ENCODE data around the gene LCN15. TPM values are rescaled to one million over a fixed set of nuclear protein-coding genes. Genes with fewer than 3 reads are reported as not detected.
"Not testable (repeated sequence)": the region's sequence is repeated elsewhere in the genome, so short reads cannot be mapped to it uniquely, and the experiment has no call there.

LCN15 gene
- total RNA-seq, 4 donors from 2014 or later, result not detected

GRCh38 chr9:136712690-136713544 lies 51.4 kb downstream of the LCN15 start:
- no peaks in the 10 kb centered on the region for H3K27me3 ChIP-seq
- peak overlapping the region; percentile 36 to 53 for H3K4me3 ChIP-seq
- H3K27ac ChIP-seq, result peak overlapping the region; percentile 64 to 66
- H3K4me1 ChIP-seq, result peaks cover 0 to 7% of the 10 kb centered on the region in 2 donors
- no peaks in the 10 kb centered on the region for H3K36me3 ChIP-seq
- TF ChIP-seq POLR2A (IDR thresholded peaks at IDR 0.05), result no peak
- TF ChIP-seq, protein P1, sequence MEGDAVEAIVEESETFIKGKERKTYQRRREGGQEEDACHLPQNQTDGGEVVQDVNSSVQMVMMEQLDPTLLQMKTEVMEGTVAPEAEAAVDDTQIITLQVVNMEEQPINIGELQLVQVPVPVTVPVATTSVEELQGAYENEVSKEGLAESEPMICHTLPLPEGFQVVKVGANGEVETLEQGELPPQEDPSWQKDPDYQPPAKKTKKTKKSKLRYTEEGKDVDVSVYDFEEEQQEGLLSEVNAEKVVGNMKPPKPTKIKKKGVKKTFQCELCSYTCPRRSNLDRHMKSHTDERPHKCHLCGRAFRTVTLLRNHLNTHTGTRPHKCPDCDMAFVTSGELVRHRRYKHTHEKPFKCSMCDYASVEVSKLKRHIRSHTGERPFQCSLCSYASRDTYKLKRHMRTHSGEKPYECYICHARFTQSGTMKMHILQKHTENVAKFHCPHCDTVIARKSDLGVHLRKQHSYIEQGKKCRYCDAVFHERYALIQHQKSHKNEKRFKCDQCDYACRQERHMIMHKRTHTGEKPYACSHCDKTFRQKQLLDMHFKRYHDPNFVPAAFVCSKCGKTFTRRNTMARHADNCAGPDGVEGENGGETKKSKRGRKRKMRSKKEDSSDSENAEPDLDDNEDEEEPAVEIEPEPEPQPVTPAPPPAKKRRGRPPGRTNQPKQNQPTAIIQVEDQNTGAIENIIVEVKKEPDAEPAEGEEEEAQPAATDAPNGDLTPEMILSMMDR (IDR thresholded peaks at IDR 0.05), result no peak
- intact Hi-C loops (cut with DNase I; ENCODE audit: low total_unique reads), result no loop called here
- H3K9me3 ChIP-seq, result no peaks in the 10 kb centered on the region
- no peak for DNase-seq

DNA sequence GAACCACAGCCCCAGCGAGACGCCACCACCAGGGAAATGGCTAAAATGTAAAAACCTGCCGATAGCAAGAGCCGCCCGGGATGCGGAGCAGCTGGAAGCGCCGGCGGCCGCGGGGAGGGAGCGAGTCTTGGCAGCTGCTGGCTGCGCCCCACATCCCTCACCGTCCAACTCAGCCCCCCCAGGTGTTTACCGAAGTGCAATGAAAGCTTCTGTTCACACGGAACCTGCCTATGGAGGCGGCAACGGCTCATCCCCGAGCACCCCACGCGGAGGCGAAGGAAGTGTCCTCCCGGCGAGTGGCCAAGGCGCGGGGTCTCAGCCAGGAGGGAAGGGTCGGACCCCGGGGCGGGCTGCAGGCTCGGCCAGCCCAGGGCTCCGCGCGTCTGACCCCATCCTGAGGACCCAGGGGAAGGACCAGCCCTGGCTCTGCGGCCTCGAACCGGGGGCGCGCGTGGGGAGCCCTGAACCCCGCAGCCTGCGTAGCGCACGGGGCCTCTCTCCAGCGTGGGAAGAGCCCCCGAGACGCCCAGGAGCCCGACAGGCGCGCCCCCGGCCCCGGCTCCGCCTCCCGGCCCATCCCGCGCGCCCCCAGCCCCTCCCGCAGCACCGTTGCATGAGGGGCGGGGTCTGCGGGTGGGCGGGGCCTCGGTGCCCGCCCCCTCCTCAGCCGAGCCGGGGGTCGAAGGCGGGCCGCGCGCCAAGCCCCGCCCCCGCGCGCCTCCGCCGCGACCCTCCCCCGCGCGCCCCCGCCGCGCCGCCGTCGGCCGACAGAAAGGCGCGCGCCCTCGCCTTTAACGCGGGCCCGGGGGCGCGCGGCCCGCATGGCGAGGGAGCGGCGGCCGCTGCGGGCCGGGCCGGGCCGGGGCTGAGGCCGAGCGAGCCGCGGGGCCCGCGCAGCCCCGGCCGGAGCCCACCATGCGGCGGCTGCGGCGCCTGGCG lies 52.3 kb downstream of the LCN15 start, which contains the start of gene DIPK1B:
TSS of gene DIPK1B (plus strand) at position 822 of the 939 bp plus-strand sequence. CDS start at position 916, 94 bp downstream.
- peak within 1 kb of the TSS; percentile 64 to 66 for H3K27ac ChIP-seq
- H3K27me3 ChIP-seq, result no peaks in the 10 kb centered on the region
- TF ChIP-seq, protein P1 (IDR thresholded peaks at IDR 0.05), result no peak
- TF ChIP-seq POLR2A (IDR thresholded peaks at IDR 0.05), result no peak
- intact Hi-C loops (cut with DNase I; ENCODE audit: low total_unique reads), result no loop called here
- DNase-seq, result no peak
- peaks cover 0 to 7% of the 10 kb centered on the region in 2 donors for H3K4me1 ChIP-seq
- no peaks in the 10 kb centered on the region for H3K36me3 ChIP-seq
- H3K9me3 ChIP-seq, result no peaks in the 10 kb centered on the region
- peak within 1 kb of the TSS; percentile 36 to 53 for H3K4me3 ChIP-seq

- DNase-seq, result peak in 1 of 2 donors; percentile 55
- peak overlapping the region in 1 of 2 donors; percentile 22 for H3K27ac ChIP-seq
- H3K36me3 ChIP-seq; H3K4me1 ChIP-seq; H3K9me3 ChIP-seq; H3K27me3 ChIP-seq; H3K4me3 ChIP-seq; intact Hi-C loops (cut with DNase I; ENCODE audit: low total_unique reads): not testable (repeated sequence)
Measured at GRCh38 chr9:136711219-136711648, 53.1 kb downstream of the LCN15 start.

- DNase-seq, result no peak
- H3K4me3 ChIP-seq, result no peak overlapping the region
- no peak for TF ChIP-seq POLR2A (IDR thresholded peaks at IDR 0.05)
- H3K27me3 ChIP-seq, result no peaks in the 10 kb centered on the region
- H3K9me3 ChIP-seq, result no peaks in the 10 kb centered on the region
- H3K27ac ChIP-seq, result peak overlapping the region in 1 of 2 donors; percentile 22
- H3K36me3 ChIP-seq, result no peaks in the 10 kb centered on the region
- H3K4me1 ChIP-seq, result peaks cover 0 to 7% of the 10 kb centered on the region in 2 donors
- intact Hi-C loops (cut with DNase I; ENCODE audit: low total_unique reads), result no loop called here
Measured at GRCh38 chr9:136710543-136710942, 53.8 kb downstream of the LCN15 start.

Small RNA genes within 50 kb of the gene (microRNA-seq; reads per million reads assigned to microRNA genes)
- gene MIR6722 (ENCODE audit: borderline microRNAs expressed, borderline replicate concordance), result not detected

Small RNA genes within 50 kb of the gene (small RNA-seq; reads per million reads assigned to genes)
- gene AL355987.2 (not detected), gene ATP6V1G1P3 (not detected), gene MIR6722 (not detected)

Other genes with a start within 250 kb of the LCN15 start
- 100 to 1,000 TPM in 1 of 4 donors, 10 to 100 TPM in 3; 19.7 to 109 (median 35.6) TPM for gene NOTCH1, start 218.5 kb downstream of the LCN15 start, total RNA-seq
- gene EGFL7, start 101.6 kb downstream of the LCN15 start, total RNA-seq, result 1,000 to 10,000 TPM in 1 of 4 donors, 100 to 1,000 TPM in 3; 119 to 1,791 (median 307) TPM
- 10 to 100 TPM; 22.7 to 45.1 (median 38.6) TPM for gene AGPAT2, start 77.1 kb downstream of the LCN15 start, total RNA-seq
- 10 to 100 TPM in 3 of 4 donors, 1 to 10 TPM in 1; 3.2 to 26.3 (median 21.0) TPM for gene DIPK1B, start 51.9 kb downstream of the LCN15 start, total RNA-seq
- 10 to 100 TPM in 3 of 4 donors, under 1 TPM in 1; 0.55 to 81.4 (median 20.4) TPM for gene LCN10, start 21.6 kb downstream of the LCN15 start, total RNA-seq
- gene LCN6, start 16.0 kb downstream of the LCN15 start, total RNA-seq, result 100 to 1,000 TPM in 2 of 4 donors, 10 to 100 TPM in 1, 1 to 10 TPM in 1; 1.2 to 164 (median 89.7) TPM
- gene LCN8, start 6.3 kb downstream of the LCN15 start, total RNA-seq, result under 1 TPM in 1 of 4 donors, not detected in 3; 0.27 TPM
- 10 to 100 TPM in 3 of 4 donors, 1 to 10 TPM in 1; 3.5 to 48.9 (median 32.0) TPM for gene TMEM141, start 26.8 kb upstream of the LCN15 start, total RNA-seq
- gene CCDC183, start 31.8 kb upstream of the LCN15 start, total RNA-seq, result 1 to 10 TPM in 2 of 4 donors, not detected in 2; 2.0 TPM
- gene RABL6, start 43.4 kb upstream of the LCN15 start, total RNA-seq, result 10 to 100 TPM; 28.8 to 57.9 (median 39.6) TPM
- 1 to 10 TPM in 3 of 4 donors, not detected in 1; 1.3 to 3.6 (median 3.6) TPM for gene AJM1, start 78.0 kb upstream of the LCN15 start, total RNA-seq
- gene PHPT1, start 84.9 kb upstream of the LCN15 start, total RNA-seq, result 10 to 100 TPM; 12.4 to 55.5 (median 31.4) TPM
- 1 to 10 TPM in 2 of 4 donors, under 1 TPM in 1, not detected in 1; 0.26 to 4.3 (median 4.2) TPM for gene MAMDC4, start 87.8 kb upstream of the LCN15 start, total RNA-seq
- 100 to 1,000 TPM in 3 of 4 donors, 10 to 100 TPM in 1; 75.6 to 244 (median 144) TPM for gene EDF1, start 101.8 kb upstream of the LCN15 start, total RNA-seq
- 10 to 100 TPM in 3 of 4 donors, under 1 TPM in 1; 0.88 to 22.1 (median 11.9) TPM for gene TRAF2, start 122.0 kb upstream of the LCN15 start, total RNA-seq
- 100 to 1,000 TPM in 1 of 4 donors, 10 to 100 TPM in 3; 67.4 to 111 (median 75.3) TPM for gene FBXW5, start 180.2 kb upstream of the LCN15 start, total RNA-seq
- gene C8G, start 180.7 kb upstream of the LCN15 start, total RNA-seq, result not detected
- 10 to 100 TPM in 2 of 4 donors, 1 to 10 TPM in 1, not detected in 1; 5.4 to 43.2 (median 10.3) TPM for gene LCN12, start 187.8 kb upstream of the LCN15 start, total RNA-seq
- gene PTGDS, start 213.0 kb upstream of the LCN15 start, total RNA-seq, result 100 to 1,000 TPM in 1 of 4 donors, 10 to 100 TPM in 3; 13.5 to 116 (median 58.8) TPM
- 1 to 10 TPM in 1 of 4 donors, under 1 TPM in 3; under 0.01 to 6.9 (median 0.54) TPM for gene LCNL1, start 218.5 kb upstream of the LCN15 start, total RNA-seq
- gene PAXX, start 227.9 kb upstream of the LCN15 start, total RNA-seq, result 10 to 100 TPM; 14.2 to 39.5 (median 18.8) TPM
- gene CLIC3, start 232.1 kb upstream of the LCN15 start, total RNA-seq, result 1 to 10 TPM in 2 of 4 donors, not detected in 2; 1.5 TPM